ENCODE measurements around the gene REXO1. TPM values are rescaled to one million over a fixed set of nuclear protein-coding genes. Genes with fewer than 3 reads are reported as not detected.

The REXO1 gene
- total and polyA plus RNA-seq, 9 of the 15 experiments (the other 6 are each of a cell fraction or from before 2014, with no cell fraction given): 0.04 to 63.3 (median 15.8) TPM

DNA sequence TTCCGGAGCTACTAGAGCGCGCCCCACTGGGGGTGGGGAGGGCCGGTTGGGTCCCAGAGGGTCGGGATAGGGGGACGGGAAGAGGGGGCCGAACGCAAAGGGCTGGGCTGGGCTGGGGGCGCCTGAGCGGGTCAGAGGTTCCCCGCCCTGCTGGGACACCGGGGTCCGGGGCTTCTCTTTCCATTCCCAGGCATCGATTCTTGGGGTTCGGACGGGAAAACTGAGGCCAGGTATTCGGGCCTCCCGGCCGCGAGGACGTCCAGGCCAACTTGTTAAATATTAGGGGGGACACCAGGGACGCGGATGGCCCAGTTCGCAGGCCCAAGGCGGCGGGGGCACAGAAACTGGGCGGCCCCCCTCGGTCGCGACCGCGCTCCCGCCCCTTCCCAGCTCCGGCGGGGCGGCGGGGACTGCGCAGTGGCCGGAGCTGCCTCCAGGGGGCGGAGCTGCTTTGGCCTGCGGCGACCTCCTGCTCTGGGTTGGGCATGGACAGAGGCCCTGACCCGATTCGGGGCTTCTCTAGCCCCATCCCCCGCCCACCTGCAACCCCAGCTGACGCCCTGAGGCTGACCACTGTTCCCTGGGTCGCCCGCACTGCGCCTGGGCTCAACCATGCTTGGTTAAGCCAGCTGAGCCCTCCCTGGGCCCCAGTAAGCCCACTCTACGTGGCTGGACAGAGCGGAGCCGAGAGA is 16.3 kb upstream of the REXO1 start (continued):
- TF ChIP-seq, protein P1, sequence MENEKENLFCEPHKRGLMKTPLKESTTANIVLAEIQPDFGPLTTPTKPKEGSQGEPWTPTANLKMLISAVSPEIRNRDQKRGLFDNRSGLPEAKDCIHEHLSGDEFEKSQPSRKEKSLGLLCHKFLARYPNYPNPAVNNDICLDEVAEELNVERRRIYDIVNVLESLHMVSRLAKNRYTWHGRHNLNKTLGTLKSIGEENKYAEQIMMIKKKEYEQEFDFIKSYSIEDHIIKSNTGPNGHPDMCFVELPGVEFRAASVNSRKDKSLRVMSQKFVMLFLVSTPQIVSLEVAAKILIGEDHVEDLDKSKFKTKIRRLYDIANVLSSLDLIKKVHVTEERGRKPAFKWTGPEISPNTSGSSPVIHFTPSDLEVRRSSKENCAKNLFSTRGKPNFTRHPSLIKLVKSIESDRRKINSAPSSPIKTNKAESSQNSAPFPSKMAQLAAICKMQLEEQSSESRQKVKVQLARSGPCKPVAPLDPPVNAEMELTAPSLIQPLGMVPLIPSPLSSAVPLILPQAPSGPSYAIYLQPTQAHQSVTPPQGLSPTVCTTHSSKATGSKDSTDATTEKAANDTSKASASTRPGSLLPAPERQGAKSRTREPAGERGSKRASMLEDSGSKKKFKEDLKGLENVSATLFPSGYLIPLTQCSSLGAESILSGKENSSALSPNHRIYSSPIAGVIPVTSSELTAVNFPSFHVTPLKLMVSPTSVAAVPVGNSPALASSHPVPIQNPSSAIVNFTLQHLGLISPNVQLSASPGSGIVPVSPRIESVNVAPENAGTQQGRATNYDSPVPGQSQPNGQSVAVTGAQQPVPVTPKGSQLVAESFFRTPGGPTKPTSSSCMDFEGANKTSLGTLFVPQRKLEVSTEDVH (IDR thresholded peaks at IDR 0.05; ENCODE audit: low read depth, partially characterized antibody): no peak
- TF ChIP-seq, protein P2, sequence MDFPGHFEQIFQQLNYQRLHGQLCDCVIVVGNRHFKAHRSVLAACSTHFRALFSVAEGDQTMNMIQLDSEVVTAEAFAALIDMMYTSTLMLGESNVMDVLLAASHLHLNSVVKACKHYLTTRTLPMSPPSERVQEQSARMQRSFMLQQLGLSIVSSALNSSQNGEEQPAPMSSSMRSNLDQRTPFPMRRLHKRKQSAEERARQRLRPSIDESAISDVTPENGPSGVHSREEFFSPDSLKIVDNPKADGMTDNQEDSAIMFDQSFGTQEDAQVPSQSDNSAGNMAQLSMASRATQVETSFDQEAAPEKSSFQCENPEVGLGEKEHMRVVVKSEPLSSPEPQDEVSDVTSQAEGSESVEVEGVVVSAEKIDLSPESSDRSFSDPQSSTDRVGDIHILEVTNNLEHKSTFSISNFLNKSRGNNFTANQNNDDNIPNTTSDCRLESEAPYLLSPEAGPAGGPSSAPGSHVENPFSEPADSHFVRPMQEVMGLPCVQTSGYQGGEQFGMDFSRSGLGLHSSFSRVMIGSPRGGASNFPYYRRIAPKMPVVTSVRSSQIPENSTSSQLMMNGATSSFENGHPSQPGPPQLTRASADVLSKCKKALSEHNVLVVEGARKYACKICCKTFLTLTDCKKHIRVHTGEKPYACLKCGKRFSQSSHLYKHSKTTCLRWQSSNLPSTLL (IDR thresholded peaks at IDR 0.05): no peak
- TF ChIP-seq WHSC1 (IDR thresholded peaks at IDR 0.05; ENCODE audit: low read length) (no peak), DIDO1 (tag; IDR thresholded peaks at IDR 0.05; ENCODE audit: low read depth) (no peak), ZNF586 (CRISPR knock-in tag; conservative IDR thresholded peaks at IDR 0.05) (no peak), MCM2 (IDR thresholded peaks at IDR 0.05; ENCODE audit: low read depth) (no peak), RBM34 (IDR thresholded peaks at IDR 0.05; ENCODE audit: borderline replicate concordance, insufficient read depth, low read length) (no peak), POLR2AphosphoS2 (IDR thresholded peaks at IDR 0.05; ENCODE audit: low read length) (no peak), ZFPM2 (CRISPR knock-in tag; IDR thresholded peaks at IDR 0.05) (no peak), NFE2L1 (tag; IDR thresholded peaks at IDR 0.05; ENCODE audit: borderline replicate concordance, low read depth) (no peak), NFYB (IDR thresholded peaks at IDR 0.05; ENCODE audit: extremely low read depth, insufficient read length) (no peak), KAT2B (IDR thresholded peaks at IDR 0.05; ENCODE audit: low read depth, low read length) (no peak), SMAD4 (CRISPR knock-in tag; conservative IDR thresholded peaks at IDR 0.05) (peak; percentile 35), ZNF347 (CRISPR knock-in tag; IDR thresholded peaks at IDR 0.05; ENCODE audit: low read depth) (no peak), POLR2A (conservative IDR thresholded peaks at IDR 0.05) (peak; percentile 73), RBM17 (IDR thresholded peaks at IDR 0.05; ENCODE audit: borderline replicate concordance, low read depth, low read length) (no peak), GTF2F1 (IDR thresholded peaks at IDR 0.05; ENCODE audit: low read depth, low read length) (no peak), SP2 (IDR thresholded peaks at IDR 0.05; ENCODE audit: extremely low read depth, low read depth, low read length, poor library complexity, severe bottlenecking) (no peak)
- TF ChIP-seq, protein P3, sequence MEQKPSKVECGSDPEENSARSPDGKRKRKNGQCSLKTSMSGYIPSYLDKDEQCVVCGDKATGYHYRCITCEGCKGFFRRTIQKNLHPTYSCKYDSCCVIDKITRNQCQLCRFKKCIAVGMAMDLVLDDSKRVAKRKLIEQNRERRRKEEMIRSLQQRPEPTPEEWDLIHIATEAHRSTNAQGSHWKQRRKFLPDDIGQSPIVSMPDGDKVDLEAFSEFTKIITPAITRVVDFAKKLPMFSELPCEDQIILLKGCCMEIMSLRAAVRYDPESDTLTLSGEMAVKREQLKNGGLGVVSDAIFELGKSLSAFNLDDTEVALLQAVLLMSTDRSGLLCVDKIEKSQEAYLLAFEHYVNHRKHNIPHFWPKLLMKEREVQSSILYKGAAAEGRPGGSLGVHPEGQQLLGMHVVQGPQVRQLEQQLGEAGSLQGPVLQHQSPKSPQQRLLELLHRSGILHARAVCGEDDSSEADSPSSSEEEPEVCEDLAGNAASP (IDR thresholded peaks at IDR 0.05): no peak
- TF ChIP-seq, protein P4, sequence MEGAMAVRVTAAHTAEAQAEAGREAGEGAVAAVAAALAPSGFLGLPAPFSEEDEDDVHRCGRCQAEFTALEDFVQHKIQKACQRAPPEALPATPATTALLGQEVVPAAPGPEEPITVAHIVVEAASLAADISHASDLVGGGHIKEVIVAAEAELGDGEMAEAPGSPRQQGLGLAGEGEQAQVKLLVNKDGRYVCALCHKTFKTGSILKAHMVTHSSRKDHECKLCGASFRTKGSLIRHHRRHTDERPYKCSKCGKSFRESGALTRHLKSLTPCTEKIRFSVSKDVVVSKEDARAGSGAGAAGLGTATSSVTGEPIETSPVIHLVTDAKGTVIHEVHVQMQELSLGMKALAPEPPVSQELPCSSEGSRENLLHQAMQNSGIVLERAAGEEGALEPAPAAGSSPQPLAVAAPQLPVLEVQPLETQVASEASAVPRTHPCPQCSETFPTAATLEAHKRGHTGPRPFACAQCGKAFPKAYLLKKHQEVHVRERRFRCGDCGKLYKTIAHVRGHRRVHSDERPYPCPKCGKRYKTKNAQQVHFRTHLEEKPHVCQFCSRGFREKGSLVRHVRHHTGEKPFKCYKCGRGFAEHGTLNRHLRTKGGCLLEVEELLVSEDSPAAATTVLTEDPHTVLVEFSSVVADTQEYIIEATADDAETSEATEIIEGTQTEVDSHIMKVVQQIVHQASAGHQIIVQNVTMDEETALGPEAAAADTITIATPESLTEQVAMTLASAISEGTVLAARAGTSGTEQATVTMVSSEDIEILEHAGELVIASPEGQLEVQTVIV (CRISPR knock-in tag; IDR thresholded peaks at IDR 0.05; ENCODE audit: borderline replicate concordance): peak; percentile 13; the same call in 1 of the 2 replicates

Measured in K562 (cell line).